Colonic mucosa (tissue), 4 donors: ENCODE measurements around the gene CCDC78. TPM values are rescaled to one million over a fixed set of nuclear protein-coding genes. Genes with fewer than 3 reads are reported as not detected.
A peak's percentile ranks its signal among the peaks of the same experiment; 100 is the strongest.

ENCODE experiments used
- DNase-seq: peaks from one replicate; pipeline ENCODE4 v3.0.0-alpha.2; 2020
- H3K27ac ChIP-seq: fragments of 200-600 bp; one replicate; pipeline ENCODE4 v1.8.0; 2021
- H3K27me3 ChIP-seq: fragments of 200-600 bp; one replicate; pipeline ENCODE4 v1.8.0; 2021
- H3K36me3 ChIP-seq: fragments of 200-600 bp; one replicate; pipeline ENCODE4 v1.8.0; 2021
- H3K4me1 ChIP-seq: fragments of 200-600 bp; one replicate; pipeline ENCODE4 v1.8.0; 2021; ENCODE audit warnings: mild to moderate bottlenecking
- H3K4me3 ChIP-seq: fragments of 200-600 bp; one replicate; pipeline ENCODE4 v1.8.0; 2021
- H3K9ac ChIP-seq, 2 donors: one replicate each; pipeline ENCODE4 v1.7.0; 2013; ENCODE audit warnings: control low read depth in 2 of 2, low read depth in 2 of 2, low read length in 2 of 2
- H3K9me3 ChIP-seq: fragments of 200-600 bp; one replicate; pipeline ENCODE4 v1.8.0; 2021
- CTCF ChIP-seq: fragments of 200-600 bp; IDR thresholded peaks from one replicate; pipeline ENCODE4 v1.8.0; 2022; ENCODE audit warnings: antibody characterized with exemption, mild to moderate bottlenecking
- intact Hi-C: fragments of 100-400 bp; cut with DNase I; formaldehyde crosslinking; loops from one replicate; pipeline ENCODE4 v1.14.1; 2022
- total RNA-seq, 2 donors: library from RNA; stranded (reverse); fragmentation: NEBNext Ultra II Directional in 1 of 2; extraction: Animal tissue kit (Norgen Biotek cat#: 25700) in 1 of 2; gene quantifications; one replicate each; pipeline ENCODE4 v1.2.1, GENCODE V29; 2021
- donor health status: healthy.
- donor health status: DM: no; HTN: no; CAD: no.
- donor health status: DM: no; HTN: no; CAD: no.

CCDC78 gene
- total RNA-seq, 2 donors from 2014 or later = 0.37 to 3.7 TPM

DNA sequence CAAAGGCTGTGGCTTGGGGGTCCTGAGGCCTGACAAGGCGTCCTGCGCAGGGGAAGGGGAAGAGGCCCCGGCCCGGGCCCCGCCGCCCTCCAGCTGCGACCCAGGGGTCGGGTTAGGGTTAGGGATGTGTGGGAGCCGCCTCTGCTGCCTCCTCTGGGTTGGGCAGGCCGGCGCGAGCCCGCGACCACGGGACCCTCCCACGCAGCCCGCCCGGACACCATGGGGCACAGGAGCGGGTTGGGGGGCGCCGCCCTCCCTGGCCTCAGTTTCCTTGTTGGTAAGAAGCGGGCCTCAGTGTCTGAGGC, 14.2 kb upstream of the CCDC78 start:
- H3K4me3 ChIP-seq = peak overlapping the region; percentile 83
- no peaks in the 10 kb centered on the region for H3K36me3 ChIP-seq
- peak overlapping the region; percentile 60 for H3K27ac ChIP-seq
- intact Hi-C loops = no loop called here
- peaks cover 6% of the 10 kb centered on the region for H3K4me1 ChIP-seq
- no peak for TF ChIP-seq CTCF
- no peaks in the 10 kb centered on the region for H3K9me3 ChIP-seq
- no peak for DNase-seq
- peak overlapping the region; percentile 84 to 95 for H3K9ac ChIP-seq
- no peaks in the 10 kb centered on the region for H3K27me3 ChIP-seq

DNA sequence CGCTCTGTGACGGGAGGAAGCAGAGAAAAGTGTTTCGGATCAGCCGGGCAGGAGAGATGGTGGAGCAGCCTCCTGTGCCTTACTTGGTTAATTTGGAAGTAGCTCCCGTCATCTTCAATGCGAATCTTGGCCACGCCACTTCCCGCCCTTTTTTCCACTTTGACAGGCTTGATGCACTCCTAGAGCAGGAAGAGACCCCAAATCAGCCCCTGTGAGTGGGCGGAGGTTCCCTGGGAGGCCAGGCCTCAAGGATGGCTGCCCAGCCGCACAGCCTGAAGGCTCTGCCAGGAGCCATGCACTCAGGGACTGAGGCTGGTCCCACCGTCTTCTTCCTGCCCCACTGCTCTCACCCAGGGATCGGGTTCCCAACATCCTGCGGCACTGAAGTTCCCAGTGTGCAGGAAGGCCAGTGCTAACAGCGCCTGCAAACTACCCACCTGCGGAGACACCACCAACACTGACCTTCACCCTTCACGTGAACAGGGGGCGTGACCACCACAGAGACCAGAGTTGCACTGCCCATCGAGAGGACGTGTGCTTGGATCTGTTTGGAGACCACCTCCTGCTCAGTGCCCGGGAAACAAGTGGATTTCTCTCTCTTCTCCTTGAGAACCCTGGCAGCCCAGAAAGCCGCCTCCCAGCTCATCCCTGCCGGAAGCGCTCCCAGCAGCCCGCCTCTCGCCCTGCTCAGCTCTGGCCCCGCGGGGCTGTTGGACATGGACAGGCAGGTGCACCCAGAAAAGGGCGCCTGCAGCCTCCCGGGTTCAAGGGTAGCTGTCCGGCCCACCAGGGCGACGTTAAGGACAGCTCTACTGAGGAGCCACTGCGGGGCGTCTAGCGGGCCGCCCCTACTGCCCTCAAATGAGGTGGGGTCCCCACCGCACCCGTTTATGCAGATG, 13.6 kb upstream of the CCDC78 start:
- peak overlapping the region; percentile 84 to 95 for H3K9ac ChIP-seq
- no peak for TF ChIP-seq CTCF
- H3K4me3 ChIP-seq = peak overlapping the region; percentile 83
- peaks cover 6% of the 10 kb centered on the region for H3K4me1 ChIP-seq
- H3K27me3 ChIP-seq = no peaks in the 10 kb centered on the region
- intact Hi-C loops = no loop called here
- no peaks in the 10 kb centered on the region for H3K9me3 ChIP-seq
- DNase-seq = peak; percentile 56
- peak overlapping the region; percentile 60 for H3K27ac ChIP-seq
- H3K36me3 ChIP-seq = no peaks in the 10 kb centered on the region

DNA sequence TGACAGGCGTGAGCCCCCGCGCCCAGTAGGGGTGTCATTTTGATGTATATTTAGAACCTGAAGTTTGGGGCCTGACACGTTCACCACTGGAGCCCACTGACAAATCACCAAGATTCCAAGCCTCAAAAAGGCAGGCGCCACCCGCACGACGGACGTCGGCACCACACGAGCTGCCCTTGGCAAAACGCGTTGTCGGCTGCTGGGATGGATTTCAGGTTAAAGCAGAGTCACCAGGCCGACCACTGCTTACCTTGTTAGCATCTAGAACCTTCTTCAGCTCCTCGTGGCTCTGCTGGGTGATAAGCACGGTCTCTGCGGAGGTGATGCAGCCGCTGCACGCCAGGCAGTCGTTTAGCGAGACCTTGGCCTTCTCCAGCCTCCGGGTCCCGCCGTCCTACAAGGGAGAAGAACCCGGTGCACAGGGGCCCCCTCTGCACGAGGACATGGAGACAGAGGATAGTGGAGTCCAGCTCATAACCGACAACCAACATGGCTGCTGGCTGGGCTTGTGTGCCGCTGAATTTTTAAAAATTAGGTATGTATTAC, 10.8 kb upstream of the CCDC78 start:
- intact Hi-C loops = no loop called here
- no peaks in the 10 kb centered on the region for H3K27me3 ChIP-seq
- H3K27ac ChIP-seq = no peak overlapping the region
- DNase-seq = no peak
- H3K36me3 ChIP-seq = peaks cover 8% of the 10 kb centered on the region
- no peak overlapping the region for H3K9ac ChIP-seq
- peaks cover 6% of the 10 kb centered on the region for H3K4me1 ChIP-seq
- no peak for TF ChIP-seq CTCF
- no peaks in the 10 kb centered on the region for H3K9me3 ChIP-seq
- H3K4me3 ChIP-seq = no peak overlapping the region

- H3K27ac ChIP-seq = no peak overlapping the region
- TF ChIP-seq CTCF = no peak
- H3K9me3 ChIP-seq = no peaks in the 10 kb centered on the region
- H3K4me1 ChIP-seq = peaks cover 6% of the 10 kb centered on the region
- no peak overlapping the region for H3K4me3 ChIP-seq
- DNase-seq = no peak
- no peak overlapping the region for H3K9ac ChIP-seq
- intact Hi-C loops = no loop called here
- H3K27me3 ChIP-seq = no peaks in the 10 kb centered on the region
- H3K36me3 ChIP-seq = peaks cover 8% of the 10 kb centered on the region
Observed at GRCh38 chr16:735982-736453, 9.8 kb upstream of the CCDC78 start.

- H3K36me3 ChIP-seq = peaks cover 8% of the 10 kb centered on the region
- no peak overlapping the region for H3K4me3 ChIP-seq
- no peaks in the 10 kb centered on the region for H3K27me3 ChIP-seq
- TF ChIP-seq CTCF = no peak
- H3K9ac ChIP-seq = no peak overlapping the region
- H3K27ac ChIP-seq = no peak overlapping the region
- H3K9me3 ChIP-seq = no peaks in the 10 kb centered on the region
- DNase-seq = no peak
- peaks cover 6% of the 10 kb centered on the region for H3K4me1 ChIP-seq
- intact Hi-C loops = no loop called here
Observed at GRCh38 chr16:734981-735881, 9.0 kb upstream of the CCDC78 start.
